GM19397 (cell line): ENCODE data around the gene FAIM2.

ENCODE experiments used
- ATAC-seq: cut with Tn5 transposase; IDR thresholded peaks from one replicate; pipeline ENCODE4 v1.9.1; 2021; ENCODE audit warnings: mild to moderate bottlenecking, moderate library complexity; ENCODE audit not compliant: unreplicated experiment

FAIM2 gene

GRCh38 chr12:49899286-49899843 lies 4.3 kb downstream of the FAIM2 start:
- ATAC-seq = no peak

GRCh38 chr12:49897276-49897675 lies 6.4 kb downstream of the FAIM2 start:
- ATAC-seq = no peak

GRCh38 chr12:49895773-49896172 lies 7.9 kb downstream of the FAIM2 start:
- ATAC-seq = no peak

- no peak for ATAC-seq
Measured at GRCh38 chr12:49894751-49895148, 8.9 kb downstream of the FAIM2 start.

- no peak for ATAC-seq
Measured at GRCh38 chr12:49893753-49894750, 9.6 kb downstream of the FAIM2 start.

- no peak for ATAC-seq
Measured at GRCh38 chr12:49892732-49893317, 10.9 kb downstream of the FAIM2 start.

GRCh38 chr12:49892084-49892731 lies 11.5 kb downstream of the FAIM2 start:
- no peak for ATAC-seq

GRCh38 chr12:49891476-49891875 lies 12.2 kb downstream of the FAIM2 start:
- no peak for ATAC-seq

- no peak for ATAC-seq
Measured at GRCh38 chr12:49891012-49891411, 12.7 kb downstream of the FAIM2 start.

- ATAC-seq = no peak
Measured at GRCh38 chr12:49890096-49890461, 13.6 kb downstream of the FAIM2 start.

GRCh38 chr12:49889361-49890095 lies 14.2 kb downstream of the FAIM2 start:
- no peak for ATAC-seq

- no peak for ATAC-seq
Measured at GRCh38 chr12:49888461-49889151, 15.1 kb downstream of the FAIM2 start.

GRCh38 chr12:49887536-49888401 lies 15.9 kb downstream of the FAIM2 start:
- ATAC-seq = no peak

GRCh38 chr12:49887091-49887490 lies 16.6 kb downstream of the FAIM2 start:
- no peak for ATAC-seq

- ATAC-seq = no peak
Measured at GRCh38 chr12:49885663-49886461, 17.8 kb downstream of the FAIM2 start.

- ATAC-seq = no peak
Measured at GRCh38 chr12:49885118-49885517, 18.6 kb downstream of the FAIM2 start.

- ATAC-seq = no peak
Measured at GRCh38 chr12:49882851-49883464, 20.7 kb downstream of the FAIM2 start.

- ATAC-seq = no peak
Measured at GRCh38 chr12:49882248-49882850, 21.4 kb downstream of the FAIM2 start.
